Tibial artery (tissue), 4 donors: Measurements from ENCODE around the gene NFATC4.

Experiments
- DNase-seq, 2 donors: peaks; one replicate each; pipeline ENCODE4 v3.0.0-alpha.2; 2019
- H3K27ac ChIP-seq, 2 donors: fragments of 200-600 bp; sonication (generic) in 1 of 2; 1 replicate in 1 of 2; 2 replicates in 1 of 2; pipeline ENCODE4 v1.5.1; 2018 to 2019; ENCODE audit warnings: mild to moderate bottlenecking in 1 of 2
- H3K27me3 ChIP-seq, 2 donors: fragments of 200-600 bp; sonication (generic) in 1 of 2; one replicate each; pipeline versions ENCODE4 v1.5.1 to v1.6.0; 2016 to 2019
- H3K36me3 ChIP-seq, 3 donors: fragments of 200-600 bp; sonication (generic) in 2 of 3; one replicate each; pipeline ENCODE4 v1.5.1; 2016 to 2019; ENCODE audit warnings: mild to moderate bottlenecking in 2 of 3
- H3K4me1 ChIP-seq, 4 donors: fragments of 200-600 bp; sonication (generic) in 2 of 4; 1 replicate in 3 of 4; 2 replicates in 1 of 4; pipeline ENCODE4 v1.5.1; 2016 to 2019
- H3K4me3 ChIP-seq, 2 donors: fragments of 200-600 bp; sonication (generic) in 1 of 2; 1 replicate in 1 of 2; 2 replicates in 1 of 2; pipeline ENCODE4 v1.5.1; 2018 to 2019; ENCODE audit warnings: mild to moderate bottlenecking in 2 of 2
- H3K9me3 ChIP-seq, 3 donors: fragments of 200-600 bp; sonication (generic) in 1 of 3; one replicate each; pipeline ENCODE4 v1.5.1; 2016 to 2019
- intact Hi-C: fragments of 100-400 bp; cut with DNase I; formaldehyde crosslinking; loops from one replicate; pipeline ENCODE4 v1.15.0; 2023; ENCODE audit warnings: low total_unique reads
- TF ChIP-seq, protein P1 (sequence below), 2 experiments: fragments of 200-600 bp in 1 of 2; fragments of 450-650 bp in 1 of 2; IDR thresholded peaks; one replicate each; pipeline ENCODE4 v1.5.1; 2017 to 2019; ENCODE audit warnings: antibody characterized with exemption in 2 of 2, mild to moderate bottlenecking in 1 of 2, moderate library complexity in 1 of 2

NFATC4 gene

GRCh38 chr14:24422694-24423601 is 55.0 kb downstream of the NFATC4 start:
- H3K4me3 ChIP-seq: no peak overlapping the region
- no peak for DNase-seq
- H3K9me3 ChIP-seq: no peaks in the 10 kb centered on the region
- H3K36me3 ChIP-seq: no peaks in the 10 kb centered on the region
- H3K27me3 ChIP-seq: peaks cover 0 to 23% of the 10 kb centered on the region in 2 donors
- TF ChIP-seq, protein P1, sequence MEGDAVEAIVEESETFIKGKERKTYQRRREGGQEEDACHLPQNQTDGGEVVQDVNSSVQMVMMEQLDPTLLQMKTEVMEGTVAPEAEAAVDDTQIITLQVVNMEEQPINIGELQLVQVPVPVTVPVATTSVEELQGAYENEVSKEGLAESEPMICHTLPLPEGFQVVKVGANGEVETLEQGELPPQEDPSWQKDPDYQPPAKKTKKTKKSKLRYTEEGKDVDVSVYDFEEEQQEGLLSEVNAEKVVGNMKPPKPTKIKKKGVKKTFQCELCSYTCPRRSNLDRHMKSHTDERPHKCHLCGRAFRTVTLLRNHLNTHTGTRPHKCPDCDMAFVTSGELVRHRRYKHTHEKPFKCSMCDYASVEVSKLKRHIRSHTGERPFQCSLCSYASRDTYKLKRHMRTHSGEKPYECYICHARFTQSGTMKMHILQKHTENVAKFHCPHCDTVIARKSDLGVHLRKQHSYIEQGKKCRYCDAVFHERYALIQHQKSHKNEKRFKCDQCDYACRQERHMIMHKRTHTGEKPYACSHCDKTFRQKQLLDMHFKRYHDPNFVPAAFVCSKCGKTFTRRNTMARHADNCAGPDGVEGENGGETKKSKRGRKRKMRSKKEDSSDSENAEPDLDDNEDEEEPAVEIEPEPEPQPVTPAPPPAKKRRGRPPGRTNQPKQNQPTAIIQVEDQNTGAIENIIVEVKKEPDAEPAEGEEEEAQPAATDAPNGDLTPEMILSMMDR (IDR thresholded peaks at IDR 0.05): no peak
- H3K4me1 ChIP-seq: peaks cover 0 to 8% (median 0%) of the 10 kb centered on the region in 4 donors
- no peak overlapping the region for H3K27ac ChIP-seq
- intact Hi-C loops: no loop called here

- DNase-seq: no peak
- intact Hi-C loops: no loop called here
- Histone ChIP-seq H3K9me3 (no peaks in the 10 kb centered on the region), H3K4me3 (no peak overlapping the region), H3K36me3 (no peaks in the 10 kb centered on the region), H3K27me3 (peaks cover 0 to 10% of the 10 kb centered on the region in 2 donors), H3K4me1 (peaks cover 0 to 15% (median 9%) of the 10 kb centered on the region in 4 donors), H3K27ac (peak overlapping the region in 1 of 2 donors; percentile 2)
- TF ChIP-seq, protein P1 (IDR thresholded peaks at IDR 0.05): no peak
Measured at GRCh38 chr14:24425704-24426103, 57.7 kb downstream of the NFATC4 start.

- H3K36me3 ChIP-seq: peaks cover under 1 to 3% (median 2%) of the 10 kb centered on the region in 3 donors
- H3K9me3 ChIP-seq: no peaks in the 10 kb centered on the region
- peak overlapping the region in 1 of 2 donors; percentile 2 for H3K27ac ChIP-seq
- peaks cover 0 to 6% of the 10 kb centered on the region in 2 donors for H3K27me3 ChIP-seq
- DNase-seq: no peak
- no peak overlapping the region for H3K4me3 ChIP-seq
- TF ChIP-seq, protein P1 (IDR thresholded peaks at IDR 0.05): no peak
- H3K4me1 ChIP-seq: peaks cover 0 to 21% (median 14%) of the 10 kb centered on the region in 4 donors
- intact Hi-C loops: no loop called here
Measured at GRCh38 chr14:24426150-24426911, 58.3 kb downstream of the NFATC4 start.

DNA sequence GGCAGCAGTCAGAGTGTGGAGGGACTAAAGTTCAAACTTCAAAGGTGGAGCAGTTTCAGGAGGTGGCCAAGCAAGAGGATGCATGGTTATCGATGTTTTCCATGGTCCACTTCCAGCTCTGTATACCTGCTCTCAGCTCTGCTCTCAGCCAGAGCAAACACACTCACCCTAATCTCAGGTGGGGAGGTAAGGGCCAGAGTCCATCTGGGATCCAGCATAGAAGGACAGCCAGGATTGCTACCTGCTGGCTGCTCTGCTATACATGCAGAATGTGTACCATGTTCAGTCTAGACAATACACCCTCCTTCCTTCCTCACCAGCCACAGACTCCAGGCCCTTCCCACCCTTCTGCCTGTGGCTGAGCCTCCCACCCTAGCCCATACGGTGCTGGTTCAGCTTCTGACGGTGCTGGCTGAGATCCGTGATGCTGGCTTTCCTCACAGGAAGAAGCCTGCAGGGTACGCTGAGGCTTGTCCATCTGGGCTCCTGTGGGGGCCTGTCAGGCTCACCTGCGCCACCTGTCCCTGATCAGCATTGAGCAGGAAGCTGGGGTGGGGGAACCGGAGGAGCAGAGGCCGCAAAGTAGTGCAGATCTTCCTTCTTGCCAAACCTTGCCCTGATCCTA is 59.0 kb downstream of the NFATC4 start:
- Histone ChIP-seq H3K9me3 (no peaks in the 10 kb centered on the region), H3K4me3 (no peak overlapping the region), H3K4me1 (peaks cover 0 to 28% (median 21%) of the 10 kb centered on the region in 4 donors), H3K36me3 (peaks cover 4 to 9% (median 6%) of the 10 kb centered on the region in 3 donors), H3K27ac (no peak overlapping the region), H3K27me3 (peaks cover 0 to 3% of the 10 kb centered on the region in 2 donors)
- TF ChIP-seq, protein P1 (IDR thresholded peaks at IDR 0.05): no peak
- DNase-seq: no peak
- intact Hi-C loops: no loop called here
